Measurements from ENCODE around the gene GABRB3. TPM values are rescaled to one million over a fixed set of nuclear protein-coding genes. Genes with fewer than 3 reads are reported as not detected.

The GABRB3 gene
- polyA plus RNA-seq, 6 donors from 2014 or later: not detected

DNA sequence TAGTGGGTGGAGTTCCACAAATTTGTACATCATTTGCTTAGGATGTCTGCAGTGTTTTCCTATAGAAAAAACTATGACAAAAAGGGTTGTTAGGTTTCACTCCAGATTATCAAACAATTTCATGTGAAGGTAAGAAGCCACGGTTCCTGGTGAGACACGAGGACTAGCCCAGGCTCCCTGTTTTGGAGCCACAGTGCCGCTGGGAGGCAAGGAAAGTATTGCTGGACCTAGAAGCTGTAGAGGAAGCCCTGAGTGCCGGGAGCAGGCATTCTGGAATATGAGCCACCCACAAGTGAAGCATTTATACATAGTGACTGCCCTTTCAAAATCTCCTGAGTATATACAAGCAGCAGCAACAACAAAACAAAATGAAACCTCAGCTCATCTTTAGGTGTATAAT is 142.0 kb downstream of the GABRB3 start:
- ATAC-seq (ENCODE audit: low read depth in 2 of 2) (no peak), DNase-seq (no peak)
- Mint-ChIP-seq H3K27ac (no peak overlapping the region), H3K9me3 (peaks cover 6 to 25% (median 11%) of the 10 kb centered on the region in 7 donors), H3K36me3 (no peaks in the 10 kb centered on the region), H3K4me3 (no peak overlapping the region), H3K27me3 (no peaks in the 10 kb centered on the region), H3K4me1 (no peaks in the 10 kb centered on the region)

DNA sequence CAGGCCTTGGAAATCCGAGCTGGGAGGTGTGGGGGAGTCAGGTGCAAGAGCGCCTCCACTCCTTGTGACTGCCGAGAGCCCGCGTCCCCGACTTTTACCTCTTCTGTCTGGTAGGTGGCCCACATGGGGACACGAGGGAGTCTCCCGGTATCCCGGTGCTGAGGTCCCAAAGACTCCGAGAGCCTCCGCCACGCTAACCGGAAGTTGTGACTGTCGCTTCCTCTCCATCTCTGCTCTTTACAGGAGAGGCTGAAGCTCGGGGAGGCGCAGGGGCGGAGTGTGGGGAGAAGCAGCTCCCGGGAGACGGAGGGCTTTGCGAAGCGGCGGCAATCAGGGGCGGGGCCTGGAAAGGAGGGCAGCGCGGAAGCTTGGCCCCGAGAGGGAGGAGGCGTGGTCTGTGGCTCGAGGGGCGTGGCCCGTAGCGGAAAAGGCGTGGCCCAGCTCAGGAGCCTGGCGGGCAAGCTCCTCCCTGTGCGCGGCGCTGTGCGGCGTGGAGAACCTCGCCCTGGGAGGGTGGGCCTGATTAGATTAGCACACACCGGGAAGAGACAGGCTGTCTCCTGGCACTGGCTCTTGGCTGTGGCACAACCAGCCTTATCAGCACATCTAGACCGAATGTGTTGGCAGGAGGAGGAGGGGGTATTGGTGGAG is 143.9 kb downstream of the GABRB3 start:
- no peaks in the 10 kb centered on the region for H3K4me1 Mint-ChIP-seq
- DNase-seq (no peak), ATAC-seq (ENCODE audit: low read depth in 2 of 2) (peak in 1 of 2 donors; percentile 28)
- peaks cover 6 to 25% (median 11%) of the 10 kb centered on the region in 7 donors for H3K9me3 Mint-ChIP-seq
- H3K27me3 Mint-ChIP-seq: no peaks in the 10 kb centered on the region
- no peaks in the 10 kb centered on the region for H3K36me3 Mint-ChIP-seq
- H3K27ac Mint-ChIP-seq: no peak overlapping the region
- peak overlapping the region in 3 of 8 donors; percentile 13 to 61 (median 42) for H3K4me3 Mint-ChIP-seq

DNA sequence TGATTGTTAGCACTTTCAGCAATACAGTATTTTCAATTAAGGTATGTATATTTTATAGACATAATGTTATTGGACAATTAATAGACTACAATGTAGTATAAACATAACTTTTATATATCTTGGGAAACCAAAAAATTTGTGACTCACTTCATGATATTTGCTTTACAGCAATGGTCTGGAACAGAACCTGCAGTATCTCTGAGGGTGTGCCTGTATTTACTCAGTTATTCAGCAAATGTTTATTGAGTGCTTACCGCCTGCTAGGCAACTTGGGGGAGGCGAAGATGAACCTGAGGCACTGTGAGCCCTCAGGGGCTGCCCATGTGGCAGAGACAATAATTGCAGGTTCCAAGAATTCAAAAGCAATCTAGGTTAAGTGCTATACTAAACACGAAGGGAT is 144.8 kb downstream of the GABRB3 start:
- H3K27ac Mint-ChIP-seq: no peak overlapping the region
- peak overlapping the region in 1 of 8 donors; percentile 61 for H3K4me3 Mint-ChIP-seq
- no peaks in the 10 kb centered on the region for H3K36me3 Mint-ChIP-seq
- no peaks in the 10 kb centered on the region for H3K4me1 Mint-ChIP-seq
- peaks cover 5 to 25% (median 12%) of the 10 kb centered on the region in 7 donors for H3K9me3 Mint-ChIP-seq
- ATAC-seq (ENCODE audit: low read depth in 2 of 2) (no peak), DNase-seq (no peak)
- H3K27me3 Mint-ChIP-seq: no peaks in the 10 kb centered on the region

DNA sequence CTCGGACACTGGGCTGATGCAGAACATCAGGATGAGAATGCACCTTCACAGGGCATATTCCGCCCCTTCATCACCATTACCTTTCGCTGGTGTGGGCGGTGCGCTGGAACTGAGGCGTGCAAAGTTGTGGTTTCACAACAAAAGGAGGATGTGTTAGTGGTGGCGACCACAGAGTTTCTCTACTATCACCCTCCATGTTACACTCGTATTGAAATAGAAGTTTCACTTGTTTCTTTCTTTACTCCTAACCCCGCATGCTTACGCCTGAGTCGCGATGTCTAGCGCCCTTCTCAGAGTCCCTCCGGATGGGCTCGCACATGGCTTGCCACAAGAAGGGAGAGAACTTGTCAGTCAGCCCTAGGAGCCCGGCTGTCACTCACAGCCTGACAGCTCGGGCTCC is 148.7 kb downstream of the GABRB3 start:
- H3K36me3 Mint-ChIP-seq: no peaks in the 10 kb centered on the region
- peaks cover 11 to 39% (median 23%) of the 10 kb centered on the region in 7 donors for H3K9me3 Mint-ChIP-seq
- no peaks in the 10 kb centered on the region for H3K4me1 Mint-ChIP-seq

DNA sequence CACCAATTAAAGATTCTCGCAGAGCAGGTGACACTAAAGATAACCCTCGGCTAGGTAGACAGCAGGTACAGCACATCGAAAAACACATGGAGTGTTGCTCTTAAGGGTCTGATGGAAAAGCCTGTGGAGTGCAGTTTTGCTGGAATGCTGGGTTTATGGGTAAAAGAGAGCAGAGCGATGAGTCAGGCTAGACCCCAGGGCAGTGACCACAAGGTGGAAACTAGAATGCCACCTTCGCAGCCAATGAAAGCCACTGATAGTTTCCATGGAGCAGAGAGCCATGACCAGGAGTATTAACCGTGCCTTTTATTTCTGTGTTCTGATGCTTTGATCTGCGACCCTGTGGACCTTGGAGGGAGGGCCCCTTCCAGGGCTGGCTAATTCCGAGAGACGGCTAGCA is 149.8 kb downstream of the GABRB3 start:
- Mint-ChIP-seq H3K9me3 (peaks cover 11 to 33% (median 20%) of the 10 kb centered on the region in 7 donors), H3K4me3 (no peak overlapping the region), H3K36me3 (no peaks in the 10 kb centered on the region), H3K27ac (no peak overlapping the region), H3K4me1 (no peaks in the 10 kb centered on the region), H3K27me3 (no peaks in the 10 kb centered on the region)
- DNase-seq (no peak), ATAC-seq (ENCODE audit: low read depth in 2 of 2) (no peak)

More for the DNA sequence above, 148.7 kb downstream of the GABRB3 start:
- no peaks in the 10 kb centered on the region for H3K27me3 Mint-ChIP-seq
- no peak overlapping the region for H3K27ac Mint-ChIP-seq
- ATAC-seq (ENCODE audit: low read depth in 2 of 2) (no peak), DNase-seq (no peak)
- H3K4me3 Mint-ChIP-seq: no peak overlapping the region

DNA sequence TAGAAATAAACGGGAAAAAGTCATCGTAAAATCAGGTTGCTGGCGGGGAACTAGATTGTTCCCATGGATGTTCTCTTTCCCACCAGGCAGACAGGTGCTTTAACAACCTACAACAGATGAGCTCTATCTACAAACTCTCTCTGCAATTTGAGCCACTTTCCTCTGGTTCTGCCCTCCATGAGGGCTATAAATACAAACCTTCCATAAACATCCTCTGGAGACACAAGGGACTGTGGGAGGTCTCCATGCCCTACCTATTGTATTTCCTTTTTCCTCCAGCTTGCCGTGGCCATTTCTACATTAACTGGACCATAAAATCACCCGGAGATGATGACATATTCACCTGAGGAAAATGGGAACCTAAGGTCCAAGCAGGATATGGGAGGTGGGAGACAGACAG is 151.1 kb downstream of the GABRB3 start:
- H3K27ac Mint-ChIP-seq: no peak overlapping the region
- no peak overlapping the region for H3K4me3 Mint-ChIP-seq
- H3K27me3 Mint-ChIP-seq: no peaks in the 10 kb centered on the region
- ATAC-seq (ENCODE audit: low read depth in 2 of 2) (no peak), DNase-seq (no peak)
- no peaks in the 10 kb centered on the region for H3K36me3 Mint-ChIP-seq
- peaks cover 5 to 24% (median 13%) of the 10 kb centered on the region in 7 donors for H3K9me3 Mint-ChIP-seq
- H3K4me1 Mint-ChIP-seq: no peaks in the 10 kb centered on the region

DNA sequence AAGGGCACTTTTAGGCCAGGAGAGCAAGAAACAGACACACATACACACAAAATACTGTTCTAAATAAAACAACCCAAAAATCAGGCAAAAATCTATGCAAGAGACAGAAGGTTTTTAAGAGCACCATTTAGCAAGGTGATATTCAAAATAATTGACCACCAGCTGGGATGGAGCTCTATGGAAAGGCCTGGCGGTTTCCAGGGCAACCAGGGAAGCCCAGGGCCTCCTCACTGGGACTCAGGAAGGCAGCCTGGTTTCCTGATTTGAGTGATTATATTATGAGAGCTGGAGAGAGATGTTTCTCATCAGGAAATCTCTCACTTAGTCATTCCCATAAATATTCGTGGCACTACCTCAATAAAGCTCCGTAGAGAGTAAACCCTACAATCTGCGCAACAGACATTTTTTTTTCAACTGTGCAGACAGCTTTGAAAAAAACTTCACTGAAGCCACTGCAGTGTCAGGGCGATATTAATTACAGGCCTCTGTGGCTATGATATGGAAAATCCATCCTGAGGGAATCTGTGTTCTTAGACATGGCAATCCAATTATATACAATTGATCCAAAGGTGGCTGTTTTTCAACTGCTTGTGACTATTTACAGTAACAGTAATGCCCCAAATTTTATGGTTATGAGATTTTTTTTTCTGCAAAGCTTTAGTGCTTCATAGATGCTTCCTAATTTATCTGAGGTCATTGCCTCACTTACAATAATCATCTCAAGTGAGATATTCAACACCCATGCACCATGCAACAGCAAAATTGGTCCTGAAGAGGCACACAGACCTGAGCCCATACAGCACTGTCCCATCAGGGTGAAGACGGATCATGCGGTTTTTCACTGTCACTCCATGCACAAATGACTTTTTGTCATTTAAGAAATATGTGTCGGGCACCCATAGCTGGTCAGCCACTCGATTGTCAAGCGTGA is 152.1 kb downstream of the GABRB3 start:
- H3K27ac Mint-ChIP-seq: no peak overlapping the region
- H3K27me3 Mint-ChIP-seq: no peaks in the 10 kb centered on the region
- DNase-seq: no peak
- ATAC-seq (ENCODE audit: low read depth in 2 of 2): no peak
- no peaks in the 10 kb centered on the region for H3K4me1 Mint-ChIP-seq
- H3K36me3 Mint-ChIP-seq: no peaks in the 10 kb centered on the region
- H3K4me3 Mint-ChIP-seq: no peak overlapping the region
- peaks cover 5 to 24% (median 11%) of the 10 kb centered on the region in 7 donors for H3K9me3 Mint-ChIP-seq

DNA sequence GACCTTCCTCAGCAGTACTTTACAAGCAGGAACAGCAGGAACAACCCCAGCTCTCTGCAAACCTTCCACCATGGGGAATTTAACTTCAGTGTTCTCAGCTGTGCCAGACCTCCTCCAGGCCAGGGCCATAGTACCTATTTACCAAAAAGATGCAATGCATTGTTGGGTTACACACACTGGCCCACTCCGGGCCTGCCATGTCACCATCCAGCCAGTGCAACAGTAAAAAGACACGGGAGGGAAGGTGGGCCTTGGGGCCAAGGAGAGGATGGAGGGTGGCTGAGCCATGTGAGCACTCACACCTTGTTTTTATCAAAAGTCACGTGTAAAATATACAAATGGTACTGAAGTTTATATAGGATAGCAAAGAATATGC is 157.0 kb downstream of the GABRB3 start:
- peaks cover under 1 to 16% (median 9%) of the 10 kb centered on the region in 7 donors for H3K9me3 Mint-ChIP-seq
- no peak overlapping the region for H3K27ac Mint-ChIP-seq
- H3K4me1 Mint-ChIP-seq: no peaks in the 10 kb centered on the region
- DNase-seq (no peak), ATAC-seq (ENCODE audit: low read depth in 2 of 2) (no peak)
- no peaks in the 10 kb centered on the region for H3K27me3 Mint-ChIP-seq
- H3K4me3 Mint-ChIP-seq: no peak overlapping the region
- H3K36me3 Mint-ChIP-seq: no peaks in the 10 kb centered on the region

DNA sequence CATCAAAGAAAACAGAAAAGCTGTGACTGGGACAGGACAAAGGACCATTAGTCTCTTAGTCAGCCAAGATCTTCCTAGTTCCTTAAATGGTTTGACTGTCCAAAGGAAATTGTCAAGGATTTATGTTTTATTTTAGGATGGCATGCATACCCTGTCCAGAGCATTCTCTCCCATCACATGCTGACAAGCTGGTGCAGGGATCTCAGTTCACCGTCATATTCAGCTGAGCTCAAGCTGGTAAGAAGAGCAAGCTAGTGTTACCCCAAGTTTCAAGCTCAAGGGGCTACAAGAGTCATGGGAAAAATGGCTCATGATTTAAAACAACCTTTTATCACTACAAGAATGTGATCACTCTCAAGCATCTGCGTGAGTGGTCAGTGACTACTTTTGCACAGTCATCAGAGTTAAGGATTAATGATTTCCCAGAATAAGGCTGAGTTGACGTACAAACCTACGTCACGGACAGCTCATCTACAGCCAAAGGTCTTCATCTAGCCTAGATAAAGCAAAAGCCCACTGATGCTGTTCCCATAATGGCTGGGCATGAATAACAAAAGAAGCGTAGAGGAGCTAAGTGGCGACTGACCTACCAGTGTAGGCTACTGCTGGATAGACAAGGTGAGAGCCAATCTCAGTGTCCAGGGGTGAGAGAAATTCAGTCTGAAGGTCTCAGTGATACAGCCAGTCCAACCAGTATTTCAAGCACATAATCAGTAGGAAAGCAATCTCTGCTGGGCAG is 157.5 kb downstream of the GABRB3 start:
- Mint-ChIP-seq H3K4me1 (no peaks in the 10 kb centered on the region), H3K27me3 (no peaks in the 10 kb centered on the region), H3K9me3 (peaks cover 6 to 16% (median 10%) of the 10 kb centered on the region in 7 donors), H3K27ac (no peak overlapping the region), H3K4me3 (no peak overlapping the region), H3K36me3 (no peaks in the 10 kb centered on the region)
- ATAC-seq (ENCODE audit: low read depth in 2 of 2) (no peak), DNase-seq (no peak)

DNA sequence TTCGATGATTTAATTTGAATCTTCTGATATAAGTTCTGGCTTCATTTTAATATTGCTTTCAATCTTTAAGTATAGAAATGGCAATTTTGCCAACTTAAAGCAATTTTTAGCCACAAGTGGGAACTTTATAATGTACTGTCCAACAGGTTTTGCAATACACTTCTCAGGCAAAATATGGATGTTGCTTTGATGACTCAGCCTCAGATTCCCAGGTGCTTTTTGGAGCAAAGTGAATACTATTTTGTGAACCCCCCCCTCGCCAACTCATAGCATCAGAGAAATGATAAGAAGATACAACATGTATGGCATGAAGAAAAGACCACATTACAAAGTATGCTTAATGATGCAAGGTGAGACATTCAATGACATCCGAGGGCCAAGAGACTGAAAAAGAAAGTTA is 158.1 kb downstream of the GABRB3 start:
- no peak overlapping the region for H3K4me3 Mint-ChIP-seq

DNA sequence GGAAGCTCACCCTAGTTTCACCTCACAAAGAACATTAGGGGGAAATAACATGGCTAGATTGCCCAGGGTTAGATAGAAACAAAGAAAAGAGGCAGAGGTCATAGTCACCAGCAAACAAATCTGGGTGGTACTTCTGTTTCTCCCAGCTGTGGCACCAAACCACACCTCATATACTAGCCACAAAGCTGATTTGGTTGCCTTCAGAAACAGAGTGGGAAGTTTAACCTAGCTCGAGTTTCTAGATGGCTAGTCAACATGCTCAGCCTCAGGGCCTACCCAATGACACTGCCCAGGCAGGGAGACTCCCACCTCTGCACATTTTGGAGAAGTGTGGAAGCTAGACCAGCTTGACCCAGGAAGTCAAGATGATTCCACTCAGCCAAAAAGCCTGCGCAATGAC is 174.2 kb downstream of the GABRB3 start:
- no peak for ATAC-seq (ENCODE audit: low read depth in 2 of 2)
- Mint-ChIP-seq H3K9me3 (peaks cover 17 to 48% (median 19%) of the 10 kb centered on the region in 7 donors), H3K4me3 (no peak overlapping the region), H3K4me1 (no peaks in the 10 kb centered on the region), H3K27me3 (no peaks in the 10 kb centered on the region), H3K27ac (no peak overlapping the region), H3K36me3 (peaks cover 0 to 12% of the 10 kb centered on the region in 2 donors)
- DNase-seq: no peak

More for the DNA sequence above, 158.1 kb downstream of the GABRB3 start:
- Mint-ChIP-seq H3K27me3 (no peaks in the 10 kb centered on the region), H3K9me3 (peaks cover 4 to 14% (median 10%) of the 10 kb centered on the region in 7 donors), H3K27ac (no peak overlapping the region), H3K36me3 (no peaks in the 10 kb centered on the region), H3K4me1 (no peaks in the 10 kb centered on the region)
- DNase-seq (no peak), ATAC-seq (ENCODE audit: low read depth in 2 of 2) (no peak)

DNA sequence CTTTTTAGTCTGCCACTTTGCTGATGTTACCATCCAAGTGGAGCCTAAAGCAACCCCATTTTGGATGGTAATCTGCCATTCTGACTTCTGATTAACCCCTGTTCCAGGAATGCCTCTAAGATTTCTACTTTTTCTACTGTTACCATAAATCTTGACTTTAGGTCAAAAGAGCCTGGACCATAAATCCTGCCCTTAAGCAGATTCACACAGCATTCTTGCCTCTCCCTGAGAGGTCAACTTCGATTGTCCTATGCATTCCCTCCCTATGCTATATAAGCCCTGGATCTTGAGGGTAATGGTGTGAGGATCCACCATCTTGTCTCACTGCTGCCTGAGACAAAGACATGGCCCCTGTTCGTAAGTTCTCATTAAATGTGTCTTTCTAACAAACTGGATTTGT is 177.3 kb downstream of the GABRB3 start:
- Mint-ChIP-seq H3K27ac (no peak overlapping the region), H3K9me3 (peaks cover 8 to 33% (median 12%) of the 10 kb centered on the region in 7 donors), H3K27me3 (no peaks in the 10 kb centered on the region), H3K4me1 (no peaks in the 10 kb centered on the region), H3K36me3 (peaks cover 0 to 12% of the 10 kb centered on the region in 2 donors), H3K4me3 (no peak overlapping the region)
- ATAC-seq (ENCODE audit: low read depth in 2 of 2) (no peak), DNase-seq (no peak)

DNA sequence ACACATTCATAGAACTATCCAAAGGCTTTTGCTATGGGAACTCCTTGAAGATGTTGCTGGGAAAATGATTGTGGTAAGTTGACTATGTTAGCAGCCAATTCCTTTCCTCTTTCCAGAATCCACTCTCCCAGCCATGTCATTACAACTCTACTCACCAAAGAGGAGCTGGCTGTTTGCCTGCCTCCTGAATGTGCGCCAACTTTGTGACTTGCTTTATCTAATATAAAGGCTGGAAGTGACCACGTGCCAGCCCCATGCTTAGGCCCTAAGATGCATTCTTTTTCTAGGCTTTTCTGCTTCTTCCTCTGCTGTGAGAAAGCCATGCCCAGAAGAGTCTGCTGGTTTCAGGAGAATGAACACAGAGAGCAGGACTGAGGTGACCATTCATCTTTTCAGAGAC is 182.2 kb downstream of the GABRB3 start:
- Mint-ChIP-seq H3K36me3 (no peaks in the 10 kb centered on the region), H3K9me3 (peaks cover 3 to 9% (median 7%) of the 10 kb centered on the region in 7 donors), H3K27ac (no peak overlapping the region), H3K4me1 (no peaks in the 10 kb centered on the region), H3K4me3 (no peak overlapping the region), H3K27me3 (no peaks in the 10 kb centered on the region)
- ATAC-seq (ENCODE audit: low read depth in 2 of 2) (no peak), DNase-seq (no peak)

Measured in naive B cell (primary cell).